Mesenchymal stem cell (in vitro differentiated cells and primary cell): ENCODE results near the gene LPGAT1.
"Not testable (repeated sequence)": the region's sequence is repeated elsewhere in the genome, so short reads cannot be mapped to it uniquely, and the experiment has no call there.

Source experiments
- DNase-seq: peaks from one replicate; pipeline ENCODE4 v3.0.0-alpha.2; 2013
- H2AFZ ChIP-seq: one replicate; pipeline ENCODE4 v1.6.1; 2013; ENCODE audit warnings: low read depth, mild to moderate bottlenecking, control low read depth, inconsistent platforms, low read length, moderate library complexity
- H2AK5ac ChIP-seq: 2 replicates; pipeline ENCODE4 v1.6.1; 2013; ENCODE audit warnings: low read length, moderate library complexity, mild to moderate bottlenecking, inconsistent platforms; ENCODE audit not compliant: severe bottlenecking
- H2BK120ac ChIP-seq: one replicate; pipeline ENCODE4 v1.6.1; 2013; ENCODE audit warnings: low read depth, mild to moderate bottlenecking, inconsistent platforms, low read length, moderate library complexity
- H2BK12ac ChIP-seq, 2 experiments: one replicate each; pipeline ENCODE4 v1.6.1; 2013; ENCODE audit warnings: inconsistent platforms in 2 of 2, low read length in 2 of 2, mild to moderate bottlenecking in 2 of 2, moderate library complexity in 2 of 2, control low read depth in 1 of 2
- H2BK15ac ChIP-seq: one replicate; pipeline ENCODE4 v1.6.1; 2013; ENCODE audit warnings: mild to moderate bottlenecking, low read depth, inconsistent platforms; ENCODE audit not compliant: poor library complexity, severe bottlenecking
- H2BK5ac ChIP-seq: 2 replicates; pipeline ENCODE4 v1.6.1; 2013; ENCODE audit warnings: low read depth, mild to moderate bottlenecking, low read length, control low read depth, inconsistent platforms; ENCODE audit not compliant: poor library complexity, severe bottlenecking
- H3K14ac ChIP-seq, 2 experiments: one replicate each; pipeline ENCODE4 v1.6.1; 2013; ENCODE audit warnings: inconsistent platforms in 2 of 2, low read length in 2 of 2, control low read depth in 1 of 2, mild to moderate bottlenecking in 1 of 2, moderate library complexity in 1 of 2
- H3K18ac ChIP-seq, 2 experiments: one replicate each; pipeline ENCODE4 v1.6.1; 2013; ENCODE audit warnings: inconsistent platforms in 2 of 2, low read length in 2 of 2, control low read depth in 1 of 2, low read depth in 1 of 2, mild to moderate bottlenecking in 1 of 2
- H3K23ac ChIP-seq, 2 experiments: one replicate each; pipeline ENCODE4 v1.6.1; 2013; ENCODE audit warnings: inconsistent platforms in 2 of 2, low read length in 2 of 2, mild to moderate bottlenecking in 2 of 2, moderate library complexity in 2 of 2, control low read depth in 1 of 2
- H3K27ac ChIP-seq: 2 replicates; pipeline ENCODE4 v1.5.1; 2013; ENCODE audit warnings: mild to moderate bottlenecking, moderate library complexity, low read length, control low read depth, inconsistent platforms; ENCODE audit not compliant: poor library complexity, severe bottlenecking
- H3K27me3 ChIP-seq, 2 experiments: 2 replicates each; pipeline versions ENCODE4 v1.6.1 to v1.7.0; 2013; ENCODE audit warnings: low read length in 2 of 2, mild to moderate bottlenecking in 2 of 2, moderate library complexity in 2 of 2, control low read depth in 1 of 2, inconsistent platforms in 1 of 2; ENCODE audit not compliant: control insufficient read depth in 1 of 2, insufficient read depth in 1 of 2
- H3K36me3 ChIP-seq, 2 experiments: 2 replicates each; pipeline versions ENCODE4 v1.6.1 to v1.7.0; 2013; ENCODE audit warnings: low read length in 2 of 2, control low read depth in 1 of 2, inconsistent platforms in 1 of 2, low read depth in 1 of 2, mild to moderate bottlenecking in 1 of 2; ENCODE audit not compliant: insufficient read depth in 2 of 2, control insufficient read depth in 1 of 2
- H3K4ac ChIP-seq, 2 experiments: one replicate each; pipeline ENCODE4 v1.6.1; 2013; ENCODE audit warnings: inconsistent platforms in 2 of 2, low read length in 2 of 2, mild to moderate bottlenecking in 2 of 2, moderate library complexity in 2 of 2, control low read depth in 1 of 2, low read depth in 1 of 2
- H3K4me1 ChIP-seq: 2 replicates; pipeline ENCODE4 v1.6.1; 2013; ENCODE audit warnings: low read depth, low read length, control low read depth; ENCODE audit not compliant: control insufficient read depth, insufficient read depth
- H3K4me2 ChIP-seq: 2 replicates; pipeline ENCODE4 v1.6.1; 2013; ENCODE audit warnings: low read length, mild to moderate bottlenecking, inconsistent platforms; ENCODE audit not compliant: poor library complexity, severe bottlenecking
- H3K4me3 ChIP-seq, 2 experiments: 2 replicates each; pipeline versions ENCODE4 v1.5.1 to v1.7.0; 2013; ENCODE audit warnings: low read length in 2 of 2, mild to moderate bottlenecking in 2 of 2, control low read depth in 1 of 2, low read depth in 1 of 2; ENCODE audit not compliant: insufficient read depth in 1 of 2
- H3K79me1 ChIP-seq: replicated peaks from 2 replicates; pipeline ENCODE4 v1.6.1; 2013; ENCODE audit warnings: mild to moderate bottlenecking, control low read depth, low read length, inconsistent platforms; ENCODE audit not compliant: poor library complexity, severe bottlenecking
- H3K9ac ChIP-seq: 2 replicates; pipeline ENCODE4 v1.7.0; 2013; ENCODE audit warnings: mild to moderate bottlenecking, low read length, moderate library complexity
- H3K9me3 ChIP-seq: 2 replicates; pipeline ENCODE4 v1.7.0; 2013; ENCODE audit warnings: mild to moderate bottlenecking, low read length; ENCODE audit not compliant: control insufficient read depth
- H4K8ac ChIP-seq: one replicate; pipeline ENCODE4 v1.6.1; 2013; ENCODE audit warnings: inconsistent platforms, mild to moderate bottlenecking, low read length, moderate library complexity
- H4K91ac ChIP-seq: one replicate; pipeline ENCODE4 v1.6.1; 2013; ENCODE audit warnings: mild to moderate bottlenecking, low read length, inconsistent platforms
- WGBS: methylation state at CpG from one replicate; pipeline ENCODE4 v1.1.7; 2013; ENCODE audit warnings: mixed read lengths; 5-methylcytosine and 5-hydroxymethylcytosine counted together

The LPGAT1 gene

GRCh38 chr1:211875541-211875940 is 45.0 kb upstream of the LPGAT1 start:
- Histone ChIP-seq H3K18ac (no peak overlapping the region), H3K9me3 (no peaks in the 10 kb centered on the region), H2AK5ac (no peak overlapping the region), H2BK5ac (no peak overlapping the region), H4K8ac (no peak overlapping the region), H3K4me3 (no peak overlapping the region), H2BK12ac (no peak overlapping the region), H3K23ac (no peak overlapping the region), H3K9ac (no peak overlapping the region), H3K4me1 (no peaks in the 10 kb centered on the region), H3K4ac (no peak overlapping the region), H3K79me1 (no peaks in the 10 kb centered on the region), H4K91ac (no peak overlapping the region), H3K27me3 (peaks cover 5 to 7% of the 10 kb centered on the region in 2 experiments), H3K36me3 (no peaks in the 10 kb centered on the region), H2BK15ac (no peak overlapping the region), H3K27ac (no peak overlapping the region), H2BK120ac (no peak overlapping the region), H3K4me2 (no peak overlapping the region), H3K14ac (no peak overlapping the region), H2AFZ (no peak overlapping the region)
- no peak for DNase-seq

GRCh38 chr1:211874521-211875347 is 44.2 kb upstream of the LPGAT1 start:
- Histone ChIP-seq H2BK15ac (no peak overlapping the region), H3K4ac (no peak overlapping the region), H3K27me3 (peaks cover 5 to 7% of the 10 kb centered on the region in 2 experiments), H2BK5ac (no peak overlapping the region), H4K8ac (no peak overlapping the region), H2BK12ac (no peak overlapping the region), H2BK120ac (no peak overlapping the region), H3K4me3 (no peak overlapping the region), H3K36me3 (no peaks in the 10 kb centered on the region), H3K4me1 (no peaks in the 10 kb centered on the region), H2AK5ac (no peak overlapping the region), H2AFZ (no peak overlapping the region), H4K91ac (no peak overlapping the region), H3K18ac (no peak overlapping the region), H3K4me2 (no peak overlapping the region), H3K9me3 (no peaks in the 10 kb centered on the region), H3K79me1 (no peaks in the 10 kb centered on the region), H3K27ac (no peak overlapping the region), H3K23ac (no peak overlapping the region), H3K14ac (no peak overlapping the region), H3K9ac (no peak overlapping the region)
- DNase-seq: no peak
- 93% methylated on average over 19 of the region's 25 CpGs for WGBS

- not testable (repeated sequence) for H3K79me1 ChIP-seq, H4K8ac ChIP-seq, H3K18ac ChIP-seq, H2BK12ac ChIP-seq, H2BK120ac ChIP-seq, H2BK15ac ChIP-seq, H2AFZ ChIP-seq, H3K27ac ChIP-seq, H3K36me3 ChIP-seq, H3K4me3 ChIP-seq, H3K9ac ChIP-seq, H4K91ac ChIP-seq, H3K23ac ChIP-seq, H2AK5ac ChIP-seq, H3K14ac ChIP-seq, H3K4ac ChIP-seq, H2BK5ac ChIP-seq, H3K9me3 ChIP-seq, H3K4me1 ChIP-seq, H3K4me2 ChIP-seq, H3K27me3 ChIP-seq, DNase-seq
- WGBS: 100% methylated on average over 2 of the region's 3 CpGs
Observed at GRCh38 chr1:211873731-211874130, 43.2 kb upstream of the LPGAT1 start.

DNA sequence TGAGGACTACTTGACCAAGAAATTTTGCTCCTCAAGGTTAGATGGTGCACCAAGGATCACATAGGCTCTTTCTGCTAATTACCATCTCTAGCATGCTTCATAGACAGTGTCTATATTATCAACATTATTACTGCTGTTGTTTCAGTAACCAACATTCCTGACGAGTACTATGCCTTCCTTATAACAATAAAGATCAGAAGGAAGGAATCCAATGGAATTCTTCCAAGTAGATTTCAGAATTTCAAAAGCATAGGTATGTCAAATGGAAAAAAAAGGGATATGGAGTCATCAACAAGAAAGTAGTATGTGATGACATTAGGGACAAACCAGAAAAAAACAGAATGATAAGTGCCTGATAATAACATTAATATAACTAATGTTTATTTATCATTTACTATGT is 39.6 kb upstream of the LPGAT1 start:
- H2BK5ac ChIP-seq: no peak overlapping the region
- H3K4me2 ChIP-seq: no peak overlapping the region
- H2BK12ac ChIP-seq: no peak overlapping the region
- H3K79me1 ChIP-seq: no peaks in the 10 kb centered on the region
- no peaks in the 10 kb centered on the region for H3K36me3 ChIP-seq
- no peak overlapping the region for H3K18ac ChIP-seq
- no peak overlapping the region for H2BK120ac ChIP-seq
- H3K4ac ChIP-seq: no peak overlapping the region
- H3K4me1 ChIP-seq: no peaks in the 10 kb centered on the region
- DNase-seq: no peak
- H3K9ac ChIP-seq: no peak overlapping the region
- H2BK15ac ChIP-seq: no peak overlapping the region
- no peak overlapping the region for H2AK5ac ChIP-seq
- H3K27me3 ChIP-seq: peaks cover 7 to 8% of the 10 kb centered on the region in 2 experiments
- no peak overlapping the region for H3K27ac ChIP-seq
- no peaks in the 10 kb centered on the region for H3K9me3 ChIP-seq
- H3K23ac ChIP-seq: no peak overlapping the region
- no peak overlapping the region for H2AFZ ChIP-seq
- WGBS: no CpG with 5 or more reads among the region's 1 CpG
- no peak overlapping the region for H3K14ac ChIP-seq
- no peak overlapping the region for H4K91ac ChIP-seq
- H3K4me3 ChIP-seq: no peak overlapping the region
- no peak overlapping the region for H4K8ac ChIP-seq
